Astrocyte of the hippocampus (primary cell): Measurements from ENCODE around the gene ACTC1.
"Not testable (repeated sequence)": the region's sequence is repeated elsewhere in the genome, so short reads cannot be mapped to it uniquely, and the experiment has no call there.

Experiments
- DNase-seq: peaks from one replicate; pipeline ENCODE4 v3.0.0; 2011; ENCODE audit warnings: low read depth, low spot score

Gene ACTC1

GRCh38 chr15:34795267-34796081 lies at the start of gene ACTC1:
ACTC1 (minus strand) TSS chr15:34795549; CDS start chr15:34794808, 741 bp downstream.
- DNase-seq, result peak; percentile 88

GRCh38 chr15:34841262-34841725 lies 45.9 kb upstream of the ACTC1 start:
- peak; percentile 55 for DNase-seq

GRCh38 chr15:34838282-34838681 lies 42.9 kb upstream of the ACTC1 start:
- DNase-seq, result no peak

- DNase-seq, result peak; percentile 81
These were observed 42.1 kb upstream of the ACTC1 start for GRCh38 chr15:34837246-34838016.

- no peak for DNase-seq
These were observed 33.0 kb upstream of the ACTC1 start for GRCh38 chr15:34828145-34828911.

GRCh38 chr15:34821831-34822230 lies 26.5 kb upstream of the ACTC1 start:
- DNase-seq, result no peak

- no peak for DNase-seq
These were observed 24.8 kb upstream of the ACTC1 start for GRCh38 chr15:34820110-34820509.

GRCh38 chr15:34818526-34818925 lies 23.2 kb upstream of the ACTC1 start:
- DNase-seq, result no peak

- DNase-seq, result no peak
These were observed 20.5 kb upstream of the ACTC1 start for GRCh38 chr15:34815836-34816235.

GRCh38 chr15:34813446-34814190 lies 18.3 kb upstream of the ACTC1 start:
- DNase-seq, result no peak

GRCh38 chr15:34812868-34813365 lies 17.6 kb upstream of the ACTC1 start:
- not testable (repeated sequence) for DNase-seq

GRCh38 chr15:34812369-34812768 lies 17.0 kb upstream of the ACTC1 start:
- DNase-seq, result no peak

- peak; percentile 87 for DNase-seq
These were observed 15.2 kb upstream of the ACTC1 start for GRCh38 chr15:34810443-34811129.

- no peak for DNase-seq
These were observed 13.8 kb upstream of the ACTC1 start for GRCh38 chr15:34809186-34809585.

GRCh38 chr15:34808016-34808415 lies 12.7 kb upstream of the ACTC1 start:
- DNase-seq, result no peak

GRCh38 chr15:34807241-34807640 lies 11.9 kb upstream of the ACTC1 start:
- DNase-seq, result not testable (repeated sequence)

- DNase-seq, result no peak
These were observed 9.4 kb upstream of the ACTC1 start for GRCh38 chr15:34804776-34805175.

- DNase-seq, result no peak
These were observed 8.8 kb upstream of the ACTC1 start for GRCh38 chr15:34804113-34804512.

GRCh38 chr15:34802803-34803750 lies 7.7 kb upstream of the ACTC1 start:
- DNase-seq, result no peak
